Activated CD4-positive, alpha-beta T cell treated with anti-CD3 and anti-CD28 coated beads for 36 hours (primary cell): ENCODE results near the gene EIF4A3. TPM values are rescaled to one million over a fixed set of nuclear protein-coding genes. Genes with fewer than 3 reads are reported as not detected.

Experiments
- ATAC-seq: fragments of 200-7000 bp; cut with Tn5 transposase; one replicate; pipeline ENCODE4 v1.10.0; 2021; ENCODE audit warnings: mild to moderate bottlenecking, moderate library complexity
- CTCF ChIA-PET: fragments of 350-600 bp; sonication (Branson Sonifier 250); formaldehyde crosslinking; loops from one replicate; lab custom pipeline; 2021; ENCODE audit warnings: antibody characterized with exemption; lab: Charles Lee
- POLR2A ChIA-PET: fragments of 350-600 bp; sonication (Branson Sonifier 250); formaldehyde crosslinking; loops from one replicate; lab custom pipeline; 2021; ENCODE audit warnings: antibody characterized with exemption, inconsistent platforms; lab: Charles Lee
- DNase-seq: peaks from one replicate; pipeline ENCODE4 v3.0.0-alpha.2; 2020
- H3K27ac Mint-ChIP-seq: one replicate; pipeline ENCODE4 v1.8.0; 2021; ENCODE audit warnings: mixed read lengths
- H3K27me3 Mint-ChIP-seq: one replicate; pipeline ENCODE4 v1.8.0; 2021; ENCODE audit warnings: mixed read lengths
- H3K36me3 Mint-ChIP-seq: one replicate; pipeline ENCODE4 v1.8.0; 2021; ENCODE audit warnings: low read depth, mixed read lengths
- H3K4me1 Mint-ChIP-seq: one replicate; pipeline ENCODE4 v1.8.0; 2021; ENCODE audit warnings: mixed read lengths
- H3K4me3 Mint-ChIP-seq: one replicate; pipeline ENCODE4 v1.8.0; 2021; ENCODE audit warnings: mild to moderate bottlenecking, moderate library complexity, mixed read lengths
- H3K9me3 Mint-ChIP-seq: one replicate; pipeline ENCODE4 v1.8.0; 2021; ENCODE audit warnings: low read depth, mixed read lengths
- intact Hi-C, 2 experiments: fragments of 100-400 bp; cut with DNase I in 1 of 2; cut with micrococcal nuclease in 1 of 2; formaldehyde crosslinking; loops; one replicate each; pipeline versions ENCODE4 v1.14.2 to v1.15.1; 2022 to 2024; cut with DNase I, micrococcal nuclease
- total RNA-seq, 2 experiments: library from RNA; stranded (reverse); gene quantifications; one replicate each; pipeline ENCODE4 v1.2.3, GENCODE V29; 2021

EIF4A3 gene
- total RNA-seq, 2 experiments from 2014 or later: 103 to 141 TPM

GRCh38 chr17:80119271-80119791, 27.6 kb downstream of the EIF4A3 start:
- POLR2A ChIA-PET: interaction anchor here (0.6 kb wide), 1 partner anchor 24 kb away, joined by 3 read pairs; no protein-coding TSS in a partner anchor
- CTCF ChIA-PET: interaction anchor here (0.6 kb wide), 1 partner anchor 454 kb away, joined by 3 read pairs; no protein-coding TSS in a partner anchor
- Mint-ChIP-seq H3K4me3 (no peak overlapping the region), H3K27me3 (no peaks in the 10 kb centered on the region), H3K4me1 (no peaks in the 10 kb centered on the region), H3K36me3 (no peaks in the 10 kb centered on the region), H3K9me3 (peaks cover 2% of the 10 kb centered on the region), H3K27ac (no peak overlapping the region)
- DNase-seq (no peak), ATAC-seq (no peak)
- intact Hi-C loops: no loop called here

DNA sequence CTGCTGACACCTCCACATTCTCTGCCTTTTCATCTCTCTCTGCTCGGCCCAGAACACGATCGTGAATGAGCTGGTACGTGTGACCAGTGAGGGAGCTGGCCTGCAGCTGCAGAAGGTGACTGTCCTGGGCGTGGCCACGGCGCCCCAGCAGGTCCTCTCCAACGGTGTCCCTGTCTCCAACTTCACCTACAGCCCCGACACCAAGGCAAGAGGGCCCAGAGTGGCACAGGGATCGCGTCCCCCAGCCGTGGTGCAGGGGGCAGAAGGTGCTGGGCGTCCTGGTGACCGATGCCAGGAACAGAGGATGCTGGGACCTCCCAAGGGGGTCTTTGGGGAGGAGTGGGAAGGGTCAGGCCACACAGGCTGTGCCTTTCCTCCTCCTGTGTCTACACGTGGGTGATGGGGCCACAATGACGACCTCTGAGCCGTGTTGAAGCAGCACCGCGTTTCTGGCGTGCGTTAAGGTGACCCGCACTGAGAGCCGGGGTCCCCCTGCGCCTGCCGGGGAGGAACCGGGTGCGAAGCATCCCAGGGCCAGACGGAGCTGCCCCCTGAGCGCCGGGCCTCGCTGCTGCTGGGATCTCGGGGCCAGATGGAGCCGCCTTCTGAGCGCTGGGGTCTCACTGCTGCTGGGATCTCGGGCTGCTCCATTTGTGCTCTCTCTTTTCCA, 28.2 kb downstream of the EIF4A3 start:
- ChIA-PET CTCF (no interaction called here), POLR2A (interaction anchor here (0.6 kb wide), 1 partner anchor 24 kb away, joined by 3 read pairs; no protein-coding TSS in a partner anchor)
- Mint-ChIP-seq H3K4me3 (no peak overlapping the region), H3K27ac (no peak overlapping the region), H3K4me1 (no peaks in the 10 kb centered on the region), H3K27me3 (no peaks in the 10 kb centered on the region), H3K36me3 (no peaks in the 10 kb centered on the region), H3K9me3 (peaks cover 2% of the 10 kb centered on the region)
- intact Hi-C loops: no loop called here
- no peak for ATAC-seq
- no peak for DNase-seq

GRCh38 chr17:80117491-80118401, 29.2 kb downstream of the EIF4A3 start:
- Mint-ChIP-seq H3K4me3 (no peak overlapping the region), H3K27ac (no peak overlapping the region), H3K36me3 (no peaks in the 10 kb centered on the region), H3K4me1 (no peaks in the 10 kb centered on the region), H3K9me3 (peaks cover 2% of the 10 kb centered on the region), H3K27me3 (no peaks in the 10 kb centered on the region)
- ATAC-seq (no peak), DNase-seq (no peak)
- intact Hi-C loops: no loop called here
- ChIA-PET CTCF (no interaction called here), POLR2A (no interaction called here)

GRCh38 chr17:80116921-80117380, 30.0 kb downstream of the EIF4A3 start:
- Mint-ChIP-seq H3K4me3 (no peak overlapping the region), H3K36me3 (no peaks in the 10 kb centered on the region), H3K9me3 (peaks cover 2% of the 10 kb centered on the region), H3K4me1 (no peaks in the 10 kb centered on the region), H3K27ac (no peak overlapping the region), H3K27me3 (no peaks in the 10 kb centered on the region)
- intact Hi-C loops: no loop called here
- ChIA-PET CTCF (interaction anchor here (0.5 to 1.5 kb wide), 2 partner anchors 15 to 50 kb away, joined by 4 to 6 read pairs; partner anchors contain the start of gene GAA), POLR2A (no interaction called here)
- ATAC-seq: no peak
- DNase-seq: no peak

DNA sequence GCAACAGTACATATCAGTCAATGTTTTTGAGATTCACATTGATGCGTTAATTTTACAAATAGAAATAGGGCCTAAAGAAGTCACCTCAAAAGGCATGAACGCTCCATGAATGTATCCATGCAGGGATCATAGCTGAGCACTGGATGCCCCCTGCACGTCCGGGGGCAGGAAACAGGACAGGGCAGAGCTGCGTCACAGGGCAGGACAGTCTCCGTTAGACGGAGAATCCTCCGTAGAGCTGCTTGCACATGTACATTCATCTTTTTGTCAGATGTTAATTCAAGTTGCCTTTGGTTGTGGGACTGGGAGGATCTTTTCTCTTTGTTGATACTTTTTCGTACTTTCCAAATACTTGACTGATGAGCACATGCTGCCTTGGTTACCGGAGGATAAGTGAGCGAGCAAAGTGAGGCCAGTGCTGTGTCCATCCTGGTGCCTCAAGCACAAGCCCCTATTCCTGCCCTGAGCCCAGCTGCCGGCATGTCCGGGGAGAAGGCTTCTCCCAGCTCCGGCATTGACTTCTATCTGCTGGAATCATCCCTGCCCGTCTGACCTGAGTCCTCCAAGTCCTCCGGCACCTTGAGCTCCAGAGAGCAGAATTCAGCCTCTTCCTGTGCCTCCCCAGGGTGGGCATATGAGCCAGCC, 30.5 kb downstream of the EIF4A3 start:
- ATAC-seq: no peak
- CTCF ChIA-PET: interaction anchor here (0.5 to 1.5 kb wide), 3 partner anchors 15 to 50 kb away, joined by 3 to 6 read pairs (median 4); partner anchors contain the start of gene GAA
- Mint-ChIP-seq H3K4me1 (no peaks in the 10 kb centered on the region), H3K27ac (no peak overlapping the region), H3K27me3 (no peaks in the 10 kb centered on the region), H3K36me3 (no peaks in the 10 kb centered on the region), H3K9me3 (peaks cover 2% of the 10 kb centered on the region), H3K4me3 (no peak overlapping the region)
- POLR2A ChIA-PET: interaction anchor here (0.6 kb wide), 1 partner anchor 337 kb away, joined by 4 read pairs; no protein-coding TSS in a partner anchor
- intact Hi-C loops: no loop called here
- no peak for DNase-seq

- CTCF ChIA-PET: interaction anchor here (0.8 to 1.5 kb wide), 6 partner anchors 9 to 81 kb away, joined by 3 to 6 read pairs (median 4); partner anchors contain the start of gene GAA
- peaks cover 2% of the 10 kb centered on the region for H3K9me3 Mint-ChIP-seq
- no peaks in the 10 kb centered on the region for H3K4me1 Mint-ChIP-seq
- POLR2A ChIA-PET: no interaction called here
- no peak overlapping the region for H3K27ac Mint-ChIP-seq
- no peak overlapping the region for H3K4me3 Mint-ChIP-seq
- H3K36me3 Mint-ChIP-seq: no peaks in the 10 kb centered on the region
- H3K27me3 Mint-ChIP-seq: no peaks in the 10 kb centered on the region
- DNase-seq (no peak), ATAC-seq (no peak)
- intact Hi-C loops: no loop called here
Measured at GRCh38 chr17:80115159-80115558, 31.8 kb downstream of the EIF4A3 start.

DNA sequence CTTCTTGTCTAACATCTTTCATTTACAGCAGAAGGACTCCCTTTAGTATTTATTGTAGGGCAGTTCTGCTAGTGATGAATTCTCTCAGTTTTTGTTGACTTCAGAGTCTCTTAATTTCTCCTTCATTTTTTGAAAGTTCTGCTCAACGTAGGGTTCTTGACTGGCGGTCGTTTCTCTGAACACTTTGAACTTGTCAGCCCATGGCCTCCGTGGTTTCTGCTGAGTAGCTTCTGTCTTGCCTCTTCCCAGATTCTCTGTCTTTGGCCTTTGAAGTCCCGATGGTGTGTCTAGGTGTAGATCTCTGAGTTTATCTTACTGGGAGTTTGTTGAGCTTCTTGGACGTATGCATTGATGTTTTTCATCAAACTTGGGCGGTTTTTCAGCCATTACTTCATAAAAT, 32.2 kb downstream of the EIF4A3 start:
- Mint-ChIP-seq H3K9me3 (peaks cover 2% of the 10 kb centered on the region), H3K36me3 (no peaks in the 10 kb centered on the region), H3K27ac (no peak overlapping the region), H3K27me3 (no peaks in the 10 kb centered on the region), H3K4me3 (no peak overlapping the region), H3K4me1 (no peaks in the 10 kb centered on the region)
- ChIA-PET POLR2A (no interaction called here), CTCF (interaction anchor here (0.8 to 1.2 kb wide), 4 partner anchors 9 to 82 kb away, joined by 3 to 6 read pairs (median 4); partner anchors contain the start of gene GAA)
- intact Hi-C loops: no loop called here
- ATAC-seq (no peak), DNase-seq (no peak)

- intact Hi-C loops: no loop called here
- Mint-ChIP-seq H3K4me1 (no peaks in the 10 kb centered on the region), H3K27ac (no peak overlapping the region), H3K27me3 (no peaks in the 10 kb centered on the region), H3K4me3 (no peak overlapping the region), H3K9me3 (peaks cover 2% of the 10 kb centered on the region), H3K36me3 (no peaks in the 10 kb centered on the region)
- POLR2A ChIA-PET: no interaction called here
- CTCF ChIA-PET: interaction anchor here (1.1 kb wide), 1 partner anchor 12 kb away, joined by 3 read pairs; the partner anchor contains the start of gene GAA
- no peak for DNase-seq
- no peak for ATAC-seq
Measured at GRCh38 chr17:80113033-80113484, 33.9 kb downstream of the EIF4A3 start.

DNA sequence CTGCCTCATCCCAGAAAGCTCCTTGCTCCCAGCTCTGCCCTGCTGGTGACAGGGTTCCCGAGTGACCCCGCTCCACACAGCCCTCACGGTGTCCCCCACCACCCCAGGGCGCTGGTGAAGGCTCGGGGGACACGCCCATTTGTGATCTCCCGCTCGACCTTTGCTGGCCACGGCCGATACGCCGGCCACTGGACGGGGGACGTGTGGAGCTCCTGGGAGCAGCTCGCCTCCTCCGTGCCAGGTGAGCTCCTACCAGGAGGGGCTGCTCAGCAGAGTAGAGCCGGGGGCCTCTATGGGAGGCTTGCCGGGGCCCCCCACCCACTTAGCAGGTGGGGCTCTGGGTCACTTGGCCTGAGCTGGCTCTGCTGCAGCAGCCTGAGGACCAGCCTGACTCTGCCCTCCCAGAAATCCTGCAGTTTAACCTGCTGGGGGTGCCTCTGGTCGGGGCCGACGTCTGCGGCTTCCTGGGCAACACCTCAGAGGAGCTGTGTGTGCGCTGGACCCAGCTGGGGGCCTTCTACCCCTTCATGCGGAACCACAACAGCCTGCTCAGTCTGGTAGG, 34.4 kb downstream of the EIF4A3 start:
- POLR2A ChIA-PET: no interaction called here
- Mint-ChIP-seq H3K4me3 (no peak overlapping the region), H3K27ac (no peak overlapping the region), H3K27me3 (no peaks in the 10 kb centered on the region), H3K9me3 (peaks cover 2% of the 10 kb centered on the region), H3K4me1 (no peaks in the 10 kb centered on the region), H3K36me3 (no peaks in the 10 kb centered on the region)
- ATAC-seq: no peak
- intact Hi-C loops: no loop called here
- CTCF ChIA-PET: interaction anchor here (1.1 kb wide), 1 partner anchor 11 kb away, joined by 3 read pairs; the partner anchor contains the start of gene GAA
- DNase-seq: no peak

- ATAC-seq (no peak), DNase-seq (no peak)
- Mint-ChIP-seq H3K4me3 (no peak overlapping the region), H3K9me3 (peaks cover 2% of the 10 kb centered on the region), H3K27ac (no peak overlapping the region), H3K4me1 (no peaks in the 10 kb centered on the region), H3K27me3 (no peaks in the 10 kb centered on the region), H3K36me3 (no peaks in the 10 kb centered on the region)
- POLR2A ChIA-PET: interaction anchor here (0.7 kb wide), 1 partner anchor 28 kb away, joined by 3 read pairs; no protein-coding TSS in a partner anchor
- intact Hi-C loops: no loop called here
- CTCF ChIA-PET: interaction anchor here (1.1 kb wide), 1 partner anchor 11 kb away, joined by 3 read pairs; the partner anchor contains the start of gene GAA
Measured at GRCh38 chr17:80111702-80112470, 35.0 kb downstream of the EIF4A3 start.
